Inflammatory macrophage treated with lipopolysaccharide for 4 hours (primary cell): ENCODE data around the gene KRT9.

Source experiments
- DNase-seq: peaks from one replicate; pipeline ENCODE4 v3.0.0-alpha.2; 2020

Gene KRT9

GRCh38 chr17:41523787-41524186, 48.1 kb downstream of the KRT9 start:
- no peak for DNase-seq

- DNase-seq = no peak
Observed at GRCh38 chr17:41523225-41523593, 48.6 kb downstream of the KRT9 start.

- DNase-seq = no peak
Observed at GRCh38 chr17:41522301-41523224, 49.3 kb downstream of the KRT9 start.

GRCh38 chr17:41521574-41522261, 50.1 kb downstream of the KRT9 start:
- DNase-seq = peak; percentile 48

GRCh38 chr17:41520821-41521521, 50.9 kb downstream of the KRT9 start:
- DNase-seq = no peak

- DNase-seq = no peak
Observed at GRCh38 chr17:41519501-41520224, 52.2 kb downstream of the KRT9 start.

GRCh38 chr17:41518789-41519449, 52.9 kb downstream of the KRT9 start, which contains the start of gene KRT15:
Gene KRT15, minus strand, starts transcription at chr17:41518890. Its CDS starts 63 bp downstream, at chr17:41518827.
- no peak for DNase-seq

GRCh38 chr17:41518031-41518430, 53.8 kb downstream of the KRT9 start:
- no peak for DNase-seq

- DNase-seq = no peak
Observed at GRCh38 chr17:41516830-41517283, 55.0 kb downstream of the KRT9 start.

GRCh38 chr17:41516147-41516829, 55.6 kb downstream of the KRT9 start:
- DNase-seq = no peak
